Uterus (tissue), 2 donors: ENCODE measurements around the gene IL6ST.

Experiments used
- CTCF ChIP-seq, 4 experiments: fragments of 200-600 bp in 2 of 4; fragments of 450-650 bp in 2 of 4; sonication (generic) in 2 of 4; IDR thresholded peaks; one replicate each; pipeline ENCODE4 v1.5.1; 2016 to 2019; ENCODE audit warnings: antibody characterized with exemption in 4 of 4, mild to moderate bottlenecking in 2 of 4, moderate library complexity in 1 of 4
- POLR2A ChIP-seq, 2 donors: fragments of 450-650 bp; IDR thresholded peaks; one replicate each; pipeline ENCODE4 v1.6.1; 2016; ENCODE audit warnings: antibody characterized with exemption in 2 of 2, mild to moderate bottlenecking in 1 of 2, moderate library complexity in 1 of 2

GRCh38 chr5:55973296-55973695 lies 21.5 kb downstream of the IL6ST start:
- TF ChIP-seq CTCF (IDR thresholded peaks at IDR 0.05) (no peak), POLR2A (IDR thresholded peaks at IDR 0.05) (no peak)
